Calu3 (cell line): Measurements from ENCODE around the gene PFKP. TPM values are rescaled to one million over a fixed set of nuclear protein-coding genes. Genes with fewer than 3 reads are reported as not detected.

ENCODE experiments used
- BruUV-seq: library from RNA; stranded (reverse); fragments of 400-500 nt; replicated peaks from 2 replicates; lab custom pipeline; 2021; lab: Mats Ljungman, UMichigan
- CTCF ChIA-PET: fragments of 300-600 bp; sonication (Branson Sonifier 250); formaldehyde crosslinking; loops from one replicate; lab custom pipeline; 2022; ENCODE audit warnings: antibody characterized with exemption; lab: Charles Lee
- DNase-seq: peaks from one replicate; pipeline ENCODE4 v3.0.0; 2022
- H3K27ac Mint-ChIP-seq: one replicate; pipeline ENCODE4 v1.8.0; 2022; ENCODE audit warnings: mixed read lengths; ENCODE audit not compliant: unreplicated experiment
- H3K27me3 Mint-ChIP-seq: one replicate; pipeline ENCODE4 v1.8.0; 2022; ENCODE audit warnings: mixed read lengths; ENCODE audit not compliant: unreplicated experiment
- H3K36me3 Mint-ChIP-seq: one replicate; pipeline ENCODE4 v1.8.0; 2022; ENCODE audit warnings: mild to moderate bottlenecking, moderate library complexity, mixed read lengths; ENCODE audit not compliant: insufficient read depth, unreplicated experiment
- H3K4me1 Mint-ChIP-seq: one replicate; pipeline ENCODE4 v1.8.0; 2022; ENCODE audit warnings: mild to moderate bottlenecking, low read depth, mixed read lengths; ENCODE audit not compliant: unreplicated experiment
- H3K4me3 Mint-ChIP-seq: one replicate; pipeline ENCODE4 v1.8.0; 2022; ENCODE audit warnings: mild to moderate bottlenecking, low read depth, moderate library complexity, mixed read lengths; ENCODE audit not compliant: unreplicated experiment
- H3K9me3 Mint-ChIP-seq: one replicate; pipeline ENCODE4 v1.8.0; 2022; ENCODE audit warnings: low read depth, mixed read lengths; ENCODE audit not compliant: unreplicated experiment
- CTCF ChIP-seq: fragments of 200-600 bp; IDR thresholded peaks from one replicate; pipeline ENCODE4 v1.8.0; 2022; ENCODE audit warnings: antibody characterized with exemption; ENCODE audit not compliant: unreplicated experiment
- intact Hi-C: fragments of 100-400 bp; cut with micrococcal nuclease; formaldehyde crosslinking; loops from one replicate; pipeline ENCODE4 v1.10.0; 2022; ENCODE audit not compliant: unreplicated experiment
- total RNA-seq: library from RNA; stranded (reverse); gene quantifications from 2 replicates; pipeline ENCODE4 v1.2.3, GENCODE V29; 2022

Gene PFKP
- total RNA-seq, 1 experiment from 2014 or later = 272 TPM

- H3K27ac Mint-ChIP-seq = no peak overlapping the region
- no peak for TF ChIP-seq CTCF
- CTCF ChIA-PET = no interaction called here
- no peak for DNase-seq
- H3K27me3 Mint-ChIP-seq = no peaks in the 10 kb centered on the region
- H3K9me3 Mint-ChIP-seq = no peaks in the 10 kb centered on the region
- no peaks in the 10 kb centered on the region for H3K4me1 Mint-ChIP-seq
- no peak overlapping the region for H3K4me3 Mint-ChIP-seq
- intact Hi-C loops = no loop called here
- H3K36me3 Mint-ChIP-seq = peaks cover 68% of the 10 kb centered on the region
- no TSS peak for BruUV-seq
Observed at GRCh38 chr10:3141351-3142005, 74.1 kb downstream of the PFKP start.

DNA sequence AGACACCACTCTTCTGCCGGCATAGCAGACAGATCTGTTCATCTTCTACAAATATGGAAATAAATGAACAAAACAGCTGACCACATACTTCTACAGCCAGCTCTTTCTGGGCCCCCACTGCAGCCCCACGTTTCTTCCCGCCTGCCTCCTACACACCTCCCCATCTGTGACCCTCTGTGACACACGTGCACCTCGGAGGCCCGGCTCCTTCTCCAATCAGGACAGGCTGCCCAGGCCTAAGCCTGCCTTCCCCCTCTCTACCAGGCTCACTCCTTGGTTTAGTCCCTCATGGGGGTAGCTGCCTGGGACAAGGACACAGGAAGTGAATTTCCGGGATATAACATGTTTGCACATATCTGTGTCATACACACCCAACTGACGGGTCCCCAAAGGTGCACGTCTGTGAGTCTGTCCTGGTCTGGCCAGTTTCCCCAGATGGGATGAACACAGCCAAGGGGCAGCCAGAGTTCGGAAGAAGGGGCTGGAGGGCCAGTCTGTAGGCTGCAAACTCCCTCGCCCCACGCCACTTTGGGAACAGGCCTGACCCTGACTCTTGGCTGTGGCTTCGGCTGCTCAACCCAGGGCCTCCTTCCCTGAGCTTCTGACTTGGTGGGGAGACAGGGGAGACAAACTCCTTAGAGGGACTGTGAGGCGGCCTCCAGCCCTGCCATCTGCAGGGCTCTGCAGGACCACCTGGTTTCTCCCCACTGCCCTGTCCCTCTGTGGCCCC, 75.0 kb downstream of the PFKP start:
- CTCF ChIA-PET = no interaction called here
- Mint-ChIP-seq H3K27ac (peak overlapping the region; percentile 73), H3K36me3 (peaks cover 73% of the 10 kb centered on the region), H3K27me3 (no peaks in the 10 kb centered on the region), H3K4me3 (no peak overlapping the region), H3K9me3 (no peaks in the 10 kb centered on the region), H3K4me1 (no peaks in the 10 kb centered on the region)
- no TSS peak for BruUV-seq
- no peak for TF ChIP-seq CTCF
- intact Hi-C loops = no loop called here
- no peak for DNase-seq

DNA sequence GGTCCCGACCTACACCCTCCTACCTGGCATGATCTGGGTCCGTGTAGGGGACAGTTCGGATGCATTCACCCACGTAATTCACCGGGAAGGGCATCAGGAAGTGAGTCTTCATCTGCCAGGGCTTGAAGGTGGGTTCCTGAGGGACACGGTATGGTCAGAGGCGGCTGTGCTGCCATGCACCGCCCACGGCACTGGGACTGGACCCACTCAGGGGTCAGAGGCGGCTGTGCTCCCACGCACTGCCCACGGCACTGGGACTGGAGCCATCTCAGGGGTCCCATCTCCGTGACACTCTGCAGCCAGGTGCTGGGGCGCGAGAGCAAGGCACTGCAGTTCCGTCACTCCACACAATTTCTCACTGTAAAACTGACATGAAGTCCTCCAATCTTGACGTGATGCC, 76.0 kb downstream of the PFKP start:
- CTCF ChIA-PET = no interaction called here
- Mint-ChIP-seq H3K9me3 (no peaks in the 10 kb centered on the region), H3K4me1 (no peaks in the 10 kb centered on the region), H3K36me3 (peaks cover 76% of the 10 kb centered on the region), H3K4me3 (no peak overlapping the region), H3K27me3 (no peaks in the 10 kb centered on the region), H3K27ac (no peak overlapping the region)
- TF ChIP-seq CTCF = no peak
- no peak for DNase-seq
- intact Hi-C loops = no loop called here
- no TSS peak for BruUV-seq

DNA sequence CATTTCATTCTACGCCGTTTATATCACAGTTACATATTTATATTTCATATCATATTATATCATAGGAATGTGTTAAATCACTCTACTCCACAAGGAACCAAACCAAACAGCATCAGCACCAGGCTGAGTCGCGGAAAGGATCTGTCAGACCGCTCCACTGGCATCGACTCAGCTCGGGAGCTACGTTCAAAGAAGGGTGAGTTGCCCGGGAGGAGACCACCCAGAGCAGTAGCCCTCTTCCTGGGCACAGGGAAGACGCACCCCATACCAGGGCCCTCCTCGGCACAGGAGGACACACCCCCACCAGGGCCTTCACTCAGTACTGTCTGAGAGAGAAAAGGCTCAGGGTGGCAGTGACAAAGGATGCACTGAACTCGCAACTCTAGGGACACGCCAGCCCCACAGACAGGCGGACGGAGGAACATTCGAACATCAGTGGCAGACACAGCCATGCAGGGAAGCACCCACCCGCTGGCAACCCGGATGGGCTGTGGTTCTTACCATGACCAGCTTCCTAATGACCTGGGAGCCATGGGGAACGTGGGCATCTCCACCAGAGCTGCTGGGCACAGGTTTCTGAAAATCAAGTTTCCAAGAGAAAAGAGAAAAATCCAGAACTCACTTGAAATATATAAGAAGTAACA, 76.6 kb downstream of the PFKP start:
- CTCF ChIA-PET = interaction anchor here (0.9 kb wide), 1 partner anchor 29 kb away, joined by 5 read pairs; the partner anchor contains the start of gene PITRM1
- H3K36me3 Mint-ChIP-seq = peaks cover 76% of the 10 kb centered on the region

More for the DNA sequence above, 76.6 kb downstream of the PFKP start:
- no peak for DNase-seq
- BruUV-seq = no TSS peak
- intact Hi-C loops = no loop called here
- Mint-ChIP-seq H3K27ac (no peak overlapping the region), H3K27me3 (no peaks in the 10 kb centered on the region), H3K4me3 (no peak overlapping the region), H3K9me3 (no peaks in the 10 kb centered on the region), H3K4me1 (no peaks in the 10 kb centered on the region)
- TF ChIP-seq CTCF = no peak
